ENCODE results near the gene BCKDHB.
"Not testable (repeated sequence)": the region's sequence is repeated elsewhere in the genome, so short reads cannot be mapped to it uniquely, and the experiment has no call there.

DNA sequence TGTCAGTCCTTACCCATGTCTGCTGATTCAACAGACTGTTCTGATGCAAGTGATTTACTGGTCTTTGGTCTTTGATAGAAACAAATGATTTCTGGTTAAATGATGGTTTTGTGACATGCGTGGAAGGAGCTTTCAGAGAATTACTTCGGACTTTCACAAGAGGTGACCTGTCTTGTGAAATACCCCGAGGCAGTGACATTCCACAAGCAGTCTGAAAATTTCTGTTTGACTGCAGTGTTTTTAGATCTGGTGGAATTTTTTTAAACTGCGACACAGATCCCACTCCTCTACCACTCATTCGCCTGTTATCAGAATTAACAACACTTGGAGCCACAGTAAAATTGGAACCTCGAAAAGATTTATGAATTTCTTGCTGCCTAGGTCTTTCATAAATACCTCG lies 38.3 kb upstream of the BCKDHB start:
- TF ChIP-seq, protein P1, sequence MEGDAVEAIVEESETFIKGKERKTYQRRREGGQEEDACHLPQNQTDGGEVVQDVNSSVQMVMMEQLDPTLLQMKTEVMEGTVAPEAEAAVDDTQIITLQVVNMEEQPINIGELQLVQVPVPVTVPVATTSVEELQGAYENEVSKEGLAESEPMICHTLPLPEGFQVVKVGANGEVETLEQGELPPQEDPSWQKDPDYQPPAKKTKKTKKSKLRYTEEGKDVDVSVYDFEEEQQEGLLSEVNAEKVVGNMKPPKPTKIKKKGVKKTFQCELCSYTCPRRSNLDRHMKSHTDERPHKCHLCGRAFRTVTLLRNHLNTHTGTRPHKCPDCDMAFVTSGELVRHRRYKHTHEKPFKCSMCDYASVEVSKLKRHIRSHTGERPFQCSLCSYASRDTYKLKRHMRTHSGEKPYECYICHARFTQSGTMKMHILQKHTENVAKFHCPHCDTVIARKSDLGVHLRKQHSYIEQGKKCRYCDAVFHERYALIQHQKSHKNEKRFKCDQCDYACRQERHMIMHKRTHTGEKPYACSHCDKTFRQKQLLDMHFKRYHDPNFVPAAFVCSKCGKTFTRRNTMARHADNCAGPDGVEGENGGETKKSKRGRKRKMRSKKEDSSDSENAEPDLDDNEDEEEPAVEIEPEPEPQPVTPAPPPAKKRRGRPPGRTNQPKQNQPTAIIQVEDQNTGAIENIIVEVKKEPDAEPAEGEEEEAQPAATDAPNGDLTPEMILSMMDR (IDR thresholded peaks at IDR 0.05) = not testable (repeated sequence)
- TF ChIP-seq RFX5 (IDR thresholded peaks at IDR 0.05; ENCODE audit: low read length); EZH2phosphoT487 (IDR thresholded peaks at IDR 0.05; ENCODE audit: borderline replicate concordance, low read depth); YY1 (IDR thresholded peaks at IDR 0.05; ENCODE audit: low read depth): not testable (repeated sequence)
- TF ChIP-seq, protein P2, sequence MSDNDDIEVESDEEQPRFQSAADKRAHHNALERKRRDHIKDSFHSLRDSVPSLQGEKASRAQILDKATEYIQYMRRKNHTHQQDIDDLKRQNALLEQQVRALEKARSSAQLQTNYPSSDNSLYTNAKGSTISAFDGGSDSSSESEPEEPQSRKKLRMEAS (IDR thresholded peaks at IDR 0.05; ENCODE audit: low read depth) = not testable (repeated sequence)

Measured in SK-N-SH (cell line).